ENCODE data around the gene PTER.

GRCh38 chr10:16509996-16510395 is 73.2 kb downstream of the PTER start:
- TF ChIP-seq EZH2phosphoT487 (IDR thresholded peaks at IDR 0.05; ENCODE audit: borderline replicate concordance, low read depth, low read length) (no peak), CTCF (conservative IDR thresholded peaks at IDR 0.05; ENCODE audit: low read length) (no peak)

Measured in OCI-LY7 (cell line).